Prostate gland (tissue), 2 donors: ENCODE data around the gene LGALS3BP.

ENCODE experiments used
- CTCF ChIP-seq, 4 experiments: fragments of 200-600 bp in 2 of 4; fragments of 450-650 bp in 2 of 4; sonication (generic) in 2 of 4; IDR thresholded peaks; 1 replicate in 3 of 4; 2 replicates in 1 of 4; pipeline ENCODE4 v1.5.1; 2016 to 2019; ENCODE audit warnings: antibody characterized with exemption in 4 of 4, mild to moderate bottlenecking in 2 of 4, moderate library complexity in 2 of 4
- POLR2A ChIP-seq: fragments of 450-650 bp; IDR thresholded peaks from one replicate; pipeline ENCODE4 v1.6.1; 2016; ENCODE audit warnings: antibody characterized with exemption, mild to moderate bottlenecking
- POLR2AphosphoS5 ChIP-seq: sonication (generic); formaldehyde crosslinking; IDR thresholded peaks from one replicate; pipeline ENCODE4 v1.6.1; 2017; ENCODE audit warnings: antibody characterized with exemption

GRCh38 chr17:79019632-79020584, 40.2 kb upstream of the LGALS3BP start:
- peak; percentile 39 to 79 (median 68) for TF ChIP-seq CTCF (IDR thresholded peaks at IDR 0.05)
- no peak for TF ChIP-seq POLR2AphosphoS5
- TF ChIP-seq POLR2A, result no peak
